A549 (cell line): ENCODE results near the gene ZNF532. TPM values are rescaled to one million over a fixed set of nuclear protein-coding genes. Genes with fewer than 3 reads are reported as not detected.
A peak's percentile ranks its signal among the peaks of the same experiment; 100 is the strongest.

Source experiments
- ATAC-seq, 2 experiments: fragments of 200-7000 bp in 1 of 2; fragments of >200 bp in 1 of 2; cut with Nextera tagmentation in 1 of 2; cut with Tn5 transposase in 1 of 2; 3 replicates each; pipeline versions ENCODE4 v1.8.0 to v1.9.1; 2018 to 2020; ENCODE audit warnings: mild to moderate bottlenecking in 1 of 2, moderate library complexity in 1 of 2
- CTCF ChIA-PET: fragments of 300-600 bp; sonication (Branson Sonifier 250); formaldehyde crosslinking; extraction: SDS; loops from one replicate; lab custom pipeline; 2021; ENCODE audit warnings: antibody characterized with exemption, inconsistent platforms; lab: Yijun Ruan, JAX
- POLR2A ChIA-PET: fragments of 350-600 bp; formaldehyde crosslinking; extraction: SDS; loops from one replicate; lab custom pipeline; 2021; ENCODE audit warnings: antibody characterized with exemption, inconsistent platforms; lab: Yijun Ruan, JAX
- DNase-seq, 2 experiments: peaks; one replicate each; pipeline versions ENCODE4 v3.0.0 to v3.0.0-alpha.2; 2011 to 2016; ENCODE audit warnings: low read depth in 1 of 2, low spot score in 1 of 2
- FAIRE-seq: peaks from 2 replicates; lab custom pipeline; 2011; peaks lifted over from hg19 to GRCh38; lab: Jason Lieb, UNC
- H3K27ac ChIP-seq, 2 experiments: fragments of >200 bp; sonication (Bioruptor Twin); formaldehyde crosslinking; 3 replicates each; pipeline ENCODE4 v1.5.1; 2016 to 2017
- H3K4me1 ChIP-seq: fragments of >200 bp; sonication (Bioruptor Twin); formaldehyde crosslinking; 3 replicates; pipeline ENCODE4 v1.6.1; 2016
- H3K4me2 ChIP-seq: fragments of >200 bp; sonication (Bioruptor Twin); formaldehyde crosslinking; 3 replicates; pipeline ENCODE4 v1.6.1; 2016
- H3K4me3 ChIP-seq: fragments of >200 bp; sonication (Bioruptor Twin); formaldehyde crosslinking; 3 replicates; pipeline ENCODE4 v1.5.1; 2016
- H3K9me3 ChIP-seq: fragments of >200 bp; sonication (Bioruptor Twin); formaldehyde crosslinking; 3 replicates; pipeline ENCODE4 v1.6.1; 2016
- BHLHE40 ChIP-seq: IDR thresholded peaks from 2 replicates; pipeline ENCODE4 v1.6.1; 2012; ENCODE audit warnings: low read depth, low read length, inconsistent platforms
- EHF ChIP-seq: fragments of 250-450 bp; sonication (Bioruptor Pico); IDR thresholded peaks from 2 replicates; pipeline ENCODE4 v1.5.0; 2020; ENCODE audit warnings: mild to moderate bottlenecking
- EP300 ChIP-seq, 2 experiments: fragments of >200 bp; sonication (Bioruptor Twin); formaldehyde crosslinking; IDR thresholded peaks; 2 replicates in 1 of 2; 3 replicates in 1 of 2; pipeline ENCODE4 v1.6.1; 2016 to 2017
- ESRRA ChIP-seq: fragments of 150-350 bp; IDR thresholded peaks from 2 replicates; pipeline ENCODE4 v1.6.1; 2014; ENCODE audit warnings: mild to moderate bottlenecking, low read length, borderline replicate concordance
- FOXS1 ChIP-seq: fragments of 250-450 bp; sonication (Bioruptor Pico); IDR thresholded peaks from 2 replicates; pipeline ENCODE4 v1.5.0; 2020; ENCODE audit warnings: mild to moderate bottlenecking, moderate library complexity
- HDAC2 ChIP-seq: fragments of 200-600 bp; sonication (generic); IDR thresholded peaks from 2 replicates; pipeline ENCODE4 v1.6.1; 2016
- HEYL ChIP-seq: fragments of 250-450 bp; sonication (Bioruptor Pico); IDR thresholded peaks from 2 replicates; pipeline ENCODE4 v1.8.0; 2021; ENCODE audit warnings: mild to moderate bottlenecking, moderate library complexity
- HOXB13 ChIP-seq: fragments of 250-450 bp; sonication (Bioruptor Pico); IDR thresholded peaks from 2 replicates; pipeline ENCODE4 v1.5.0; 2020; ENCODE audit warnings: low read depth, mild to moderate bottlenecking, moderate library complexity
- JUN ChIP-seq, 2 experiments: fragments of >200 bp; sonication (Bioruptor Twin); formaldehyde crosslinking; IDR thresholded peaks; 2 replicates in 1 of 2; 3 replicates in 1 of 2; pipeline ENCODE4 v1.6.1; 2016 to 2017
- JUNB ChIP-seq: fragments of >200 bp; sonication (Bioruptor Twin); formaldehyde crosslinking; IDR thresholded peaks from 2 replicates; pipeline ENCODE4 v1.6.1; 2016
- PHF8 ChIP-seq: fragments of 200-600 bp; sonication (generic); IDR thresholded peaks from 2 replicates; pipeline ENCODE4 v1.6.1; 2016; ENCODE audit warnings: low read depth, mild to moderate bottlenecking, antibody characterized with exemption, moderate library complexity, borderline replicate concordance
- POLR2A ChIP-seq: IDR thresholded peaks from 2 replicates; pipeline ENCODE4 v1.6.1; 2012; ENCODE audit warnings: mild to moderate bottlenecking, low read length
- RAD21 ChIP-seq, 2 experiments: fragments of >200 bp in 1 of 2; sonication (Bioruptor Twin) in 1 of 2; formaldehyde crosslinking in 1 of 2; IDR thresholded peaks in 1 of 2; conservative IDR thresholded peaks in 1 of 2; 2 replicates in 1 of 2; 3 replicates in 1 of 2; pipeline ENCODE4 v1.6.1; 2012 to 2018; ENCODE audit warnings: inconsistent platforms in 1 of 2
- RARB ChIP-seq: fragments of 250-450 bp; sonication (Bioruptor Pico); IDR thresholded peaks from 2 replicates; pipeline ENCODE4 v1.8.0; 2021; ENCODE audit warnings: mild to moderate bottlenecking, moderate library complexity
- RFX5 ChIP-seq: fragments of 450-650 bp; IDR thresholded peaks from 2 replicates; pipeline ENCODE4 v1.7.1; 2014; ENCODE audit warnings: antibody characterized with exemption, mild to moderate bottlenecking, moderate library complexity
- SREBF2 ChIP-seq: fragments of 450-650 bp; IDR thresholded peaks from 2 replicates; pipeline ENCODE4 v1.6.1; 2014; ENCODE audit warnings: mild to moderate bottlenecking, moderate library complexity
- TFCP2L1 ChIP-seq: fragments of 250-450 bp; sonication (Bioruptor Pico); IDR thresholded peaks from 2 replicates; pipeline ENCODE4 v1.5.0; 2021; ENCODE audit warnings: mild to moderate bottlenecking
- TP53 ChIP-seq: fragments of 250-450 bp; sonication (Bioruptor Pico); IDR thresholded peaks from 2 replicates; pipeline ENCODE4 v1.5.0; 2021; ENCODE audit warnings: mild to moderate bottlenecking, moderate library complexity
- ZC3H11A ChIP-seq: fragments of 450-650 bp; IDR thresholded peaks from 2 replicates; pipeline ENCODE4 v1.6.1; 2014; ENCODE audit warnings: antibody characterized with exemption, mild to moderate bottlenecking
- WGBS: methylation state at CpG from one replicate; pipeline ENCODE4 v1.1.6; 2017; ENCODE audit errors: missing lambda C conversion rate; 5-methylcytosine and 5-hydroxymethylcytosine counted together
- polyA plus RNA-seq, 4 experiments: library from polyadenylated mRNA; depleted of rRNA in 3 of 4; stranded (reverse); fragments of >200 nt; fragmentation: RNase III in 1 of 4; extraction: RNeasy Plus Mini Kit Qiagen cat#74134 plus additional on column Dnase treatment in 1 of 4; gene quantifications; 2 replicates in 3 of 4; 3 replicates in 1 of 4; pipeline ENCODE4 v1.2.3, GENCODE V29; 2011 to 2017
- TF ChIP-seq, protein P1 (sequence below): fragments of 200-600 bp; sonication (generic); IDR thresholded peaks from 2 replicates; pipeline ENCODE4 v1.6.1; 2016; ENCODE audit warnings: antibody characterized with exemption, mild to moderate bottlenecking, moderate library complexity
- TF ChIP-seq, protein P2 (sequence below): fragments of >200 bp; sonication (Bioruptor Twin); formaldehyde crosslinking; IDR thresholded peaks from 2 replicates; pipeline ENCODE4 v1.6.1; 2016
- TF ChIP-seq, protein P3 (sequence below): IDR thresholded peaks from 2 replicates; pipeline ENCODE4 v1.6.1; 2012
- TF ChIP-seq, protein P4 (sequence below): fragments of 150-350 bp; IDR thresholded peaks from 2 replicates; pipeline ENCODE4 v1.6.1; 2014; ENCODE audit warnings: low read depth, mild to moderate bottlenecking, low read length
- TF ChIP-seq, protein P5 (sequence below): fragments of >200 bp; sonication (Bioruptor Twin); formaldehyde crosslinking; IDR thresholded peaks from 3 replicates; pipeline ENCODE4 v1.5.1; 2016

ZNF532 gene
- polyA plus RNA-seq, 2 of the 4 experiments (the other 2 are of a cell fraction) = 26.8 to 64.6 TPM

DNA sequence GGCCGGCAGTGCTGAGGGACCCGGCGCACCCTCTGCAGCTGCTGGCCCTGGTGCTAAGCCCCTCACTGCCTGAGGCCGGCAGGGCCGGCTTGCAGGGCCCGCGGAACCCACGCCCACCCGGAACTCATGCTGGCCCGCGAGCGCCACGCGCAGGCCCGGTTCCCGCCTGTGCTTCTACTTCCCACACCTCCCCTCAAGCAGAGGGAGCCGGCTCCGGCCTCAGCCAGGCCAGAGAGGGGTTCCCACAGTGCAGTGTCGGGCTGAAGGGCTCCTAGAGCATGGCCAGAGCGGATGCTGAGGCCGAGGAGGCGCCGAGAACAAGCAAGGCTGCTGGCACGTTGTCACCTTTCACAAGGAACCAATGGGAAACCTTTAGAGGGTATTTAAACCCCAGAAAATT lies 36.8 kb upstream of the ZNF532 start (continued):
- TF ChIP-seq, protein P1, sequence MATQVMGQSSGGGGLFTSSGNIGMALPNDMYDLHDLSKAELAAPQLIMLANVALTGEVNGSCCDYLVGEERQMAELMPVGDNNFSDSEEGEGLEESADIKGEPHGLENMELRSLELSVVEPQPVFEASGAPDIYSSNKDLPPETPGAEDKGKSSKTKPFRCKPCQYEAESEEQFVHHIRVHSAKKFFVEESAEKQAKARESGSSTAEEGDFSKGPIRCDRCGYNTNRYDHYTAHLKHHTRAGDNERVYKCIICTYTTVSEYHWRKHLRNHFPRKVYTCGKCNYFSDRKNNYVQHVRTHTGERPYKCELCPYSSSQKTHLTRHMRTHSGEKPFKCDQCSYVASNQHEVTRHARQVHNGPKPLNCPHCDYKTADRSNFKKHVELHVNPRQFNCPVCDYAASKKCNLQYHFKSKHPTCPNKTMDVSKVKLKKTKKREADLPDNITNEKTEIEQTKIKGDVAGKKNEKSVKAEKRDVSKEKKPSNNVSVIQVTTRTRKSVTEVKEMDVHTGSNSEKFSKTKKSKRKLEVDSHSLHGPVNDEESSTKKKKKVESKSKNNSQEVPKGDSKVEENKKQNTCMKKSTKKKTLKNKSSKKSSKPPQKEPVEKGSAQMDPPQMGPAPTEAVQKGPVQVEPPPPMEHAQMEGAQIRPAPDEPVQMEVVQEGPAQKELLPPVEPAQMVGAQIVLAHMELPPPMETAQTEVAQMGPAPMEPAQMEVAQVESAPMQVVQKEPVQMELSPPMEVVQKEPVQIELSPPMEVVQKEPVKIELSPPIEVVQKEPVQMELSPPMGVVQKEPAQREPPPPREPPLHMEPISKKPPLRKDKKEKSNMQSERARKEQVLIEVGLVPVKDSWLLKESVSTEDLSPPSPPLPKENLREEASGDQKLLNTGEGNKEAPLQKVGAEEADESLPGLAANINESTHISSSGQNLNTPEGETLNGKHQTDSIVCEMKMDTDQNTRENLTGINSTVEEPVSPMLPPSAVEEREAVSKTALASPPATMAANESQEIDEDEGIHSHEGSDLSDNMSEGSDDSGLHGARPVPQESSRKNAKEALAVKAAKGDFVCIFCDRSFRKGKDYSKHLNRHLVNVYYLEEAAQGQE = no peak

DNA sequence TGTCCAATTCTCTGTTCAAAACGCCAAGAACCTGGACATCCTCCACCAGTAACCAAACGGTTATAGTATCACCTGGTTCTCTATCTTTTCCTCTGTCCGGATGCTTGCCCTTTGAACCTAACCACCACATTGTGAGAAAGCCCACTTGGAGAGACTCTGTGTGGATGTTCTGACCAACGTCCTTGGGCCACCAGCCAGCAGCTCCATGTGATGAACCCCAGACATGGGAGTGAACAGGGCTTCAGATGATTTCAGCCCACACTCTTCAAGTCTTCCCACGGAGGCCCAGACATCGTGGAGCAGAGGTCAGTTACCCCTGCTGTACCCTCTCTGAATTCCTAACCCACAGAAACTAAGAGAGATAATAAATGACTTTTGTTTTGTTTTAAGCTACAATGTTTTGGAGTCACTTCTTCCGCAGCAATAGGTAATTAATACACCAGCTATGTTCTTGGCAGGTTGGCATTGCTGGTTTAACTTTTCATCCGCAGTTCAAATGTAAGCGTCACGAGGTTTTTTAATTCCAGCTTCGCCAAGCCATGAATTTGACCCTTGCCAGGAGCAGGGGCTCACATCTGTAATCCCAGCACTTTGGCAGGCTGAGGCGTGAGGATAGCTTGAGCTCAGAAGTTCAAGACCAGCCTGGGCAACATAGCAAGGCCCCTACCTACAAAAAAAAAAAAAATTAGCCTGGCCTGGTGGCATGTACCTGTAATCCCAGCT lies 36.1 kb upstream of the ZNF532 start:
- ATAC-seq = no peak
- FAIRE-seq = no peak

DNA sequence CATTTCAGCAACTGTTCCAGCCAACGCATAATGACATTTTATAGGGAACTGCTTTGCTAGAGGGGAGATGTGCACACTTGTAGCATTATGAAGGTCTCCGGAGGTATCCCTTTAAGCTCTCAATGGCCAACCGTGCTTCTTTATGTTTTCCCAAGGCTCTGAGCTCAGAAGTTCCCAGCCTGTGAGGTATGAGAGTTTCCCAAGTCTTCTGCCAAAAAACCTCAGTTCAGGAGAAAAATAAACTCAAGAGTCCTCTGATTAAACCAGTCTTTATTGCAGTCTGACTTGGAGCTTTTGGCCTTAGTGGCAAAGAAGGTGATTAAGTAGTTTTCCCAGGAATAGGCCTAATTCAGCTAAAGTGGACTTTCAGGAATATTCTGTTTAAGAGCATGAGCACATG lies 35.4 kb upstream of the ZNF532 start:
- H3K4me2 ChIP-seq = no peak overlapping the region
- FAIRE-seq (no peak), ATAC-seq (no peak), DNase-seq (no peak)
- 83% methylated on average over 3 of the region's 3 CpGs for WGBS
- no peak overlapping the region for H3K4me3 ChIP-seq
- ChIA-PET POLR2A (interaction anchor here (0.7 kb wide), 1 partner anchor 42 kb away, joined by 3 read pairs; no protein-coding TSS in a partner anchor), CTCF (no interaction called here)
- no peak overlapping the region for H3K27ac ChIP-seq
- H3K4me1 ChIP-seq = peaks cover 8% of the 10 kb centered on the region; the same call in 1 of the 3 replicates
- H3K9me3 ChIP-seq = no peaks in the 10 kb centered on the region
- no peak for TF ChIP-seq RFX5
- TF ChIP-seq, protein P2, sequence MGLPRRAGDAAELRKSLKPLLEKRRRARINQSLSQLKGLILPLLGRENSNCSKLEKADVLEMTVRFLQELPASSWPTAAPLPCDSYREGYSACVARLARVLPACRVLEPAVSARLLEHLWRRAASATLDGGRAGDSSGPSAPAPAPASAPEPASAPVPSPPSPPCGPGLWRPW = no peak
- TF ChIP-seq SREBF2 = no peak
- TF ChIP-seq ESRRA = no peak
- TF ChIP-seq, protein P3, sequence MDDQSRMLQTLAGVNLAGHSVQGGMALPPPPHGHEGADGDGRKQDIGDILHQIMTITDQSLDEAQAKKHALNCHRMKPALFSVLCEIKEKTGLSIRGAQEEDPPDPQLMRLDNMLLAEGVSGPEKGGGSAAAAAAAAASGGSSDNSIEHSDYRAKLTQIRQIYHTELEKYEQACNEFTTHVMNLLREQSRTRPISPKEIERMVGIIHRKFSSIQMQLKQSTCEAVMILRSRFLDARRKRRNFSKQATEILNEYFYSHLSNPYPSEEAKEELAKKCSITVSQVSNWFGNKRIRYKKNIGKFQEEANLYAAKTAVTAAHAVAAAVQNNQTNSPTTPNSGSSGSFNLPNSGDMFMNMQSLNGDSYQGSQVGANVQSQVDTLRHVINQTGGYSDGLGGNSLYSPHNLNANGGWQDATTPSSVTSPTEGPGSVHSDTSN = no peak
- TF ChIP-seq HOXB13 (CRISPR knock-in tag) = no peak
- TF ChIP-seq POLR2A = no peak
- no peak for TF ChIP-seq EHF (CRISPR knock-in tag)
- no peak for TF ChIP-seq ZC3H11A
- TF ChIP-seq HEYL (CRISPR knock-in tag) = no peak
- TF ChIP-seq RAD21 (conservative IDR thresholded peaks at IDR 0.05 in 1 of 2, IDR thresholded peaks at IDR 0.05 in 1 of 2) = no peak
- TF ChIP-seq BHLHE40 = no peak
- TF ChIP-seq, protein P4, sequence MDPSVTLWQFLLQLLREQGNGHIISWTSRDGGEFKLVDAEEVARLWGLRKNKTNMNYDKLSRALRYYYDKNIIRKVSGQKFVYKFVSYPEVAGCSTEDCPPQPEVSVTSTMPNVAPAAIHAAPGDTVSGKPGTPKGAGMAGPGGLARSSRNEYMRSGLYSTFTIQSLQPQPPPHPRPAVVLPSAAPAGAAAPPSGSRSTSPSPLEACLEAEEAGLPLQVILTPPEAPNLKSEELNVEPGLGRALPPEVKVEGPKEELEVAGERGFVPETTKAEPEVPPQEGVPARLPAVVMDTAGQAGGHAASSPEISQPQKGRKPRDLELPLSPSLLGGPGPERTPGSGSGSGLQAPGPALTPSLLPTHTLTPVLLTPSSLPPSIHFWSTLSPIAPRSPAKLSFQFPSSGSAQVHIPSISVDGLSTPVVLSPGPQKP = no peak
- no peak for TF ChIP-seq PHF8
- TF ChIP-seq, protein P1 = no peak
- TF ChIP-seq TFCP2L1 = no peak
- TF ChIP-seq EP300 (IDR thresholded peaks at IDR 0.05) = no peak
- TF ChIP-seq TP53 (CRISPR knock-in tag) = no peak
- TF ChIP-seq HDAC2 = no peak

More for the DNA sequence above, 36.1 kb upstream of the ZNF532 start:
- H3K4me2 ChIP-seq = no peak overlapping the region
- DNase-seq = no peak
- TF ChIP-seq, protein P5, sequence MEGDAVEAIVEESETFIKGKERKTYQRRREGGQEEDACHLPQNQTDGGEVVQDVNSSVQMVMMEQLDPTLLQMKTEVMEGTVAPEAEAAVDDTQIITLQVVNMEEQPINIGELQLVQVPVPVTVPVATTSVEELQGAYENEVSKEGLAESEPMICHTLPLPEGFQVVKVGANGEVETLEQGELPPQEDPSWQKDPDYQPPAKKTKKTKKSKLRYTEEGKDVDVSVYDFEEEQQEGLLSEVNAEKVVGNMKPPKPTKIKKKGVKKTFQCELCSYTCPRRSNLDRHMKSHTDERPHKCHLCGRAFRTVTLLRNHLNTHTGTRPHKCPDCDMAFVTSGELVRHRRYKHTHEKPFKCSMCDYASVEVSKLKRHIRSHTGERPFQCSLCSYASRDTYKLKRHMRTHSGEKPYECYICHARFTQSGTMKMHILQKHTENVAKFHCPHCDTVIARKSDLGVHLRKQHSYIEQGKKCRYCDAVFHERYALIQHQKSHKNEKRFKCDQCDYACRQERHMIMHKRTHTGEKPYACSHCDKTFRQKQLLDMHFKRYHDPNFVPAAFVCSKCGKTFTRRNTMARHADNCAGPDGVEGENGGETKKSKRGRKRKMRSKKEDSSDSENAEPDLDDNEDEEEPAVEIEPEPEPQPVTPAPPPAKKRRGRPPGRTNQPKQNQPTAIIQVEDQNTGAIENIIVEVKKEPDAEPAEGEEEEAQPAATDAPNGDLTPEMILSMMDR = no peak
- TF ChIP-seq RARB (CRISPR knock-in tag) (no peak), JUNB (no peak), FOXS1 (CRISPR knock-in tag) (no peak), JUN (IDR thresholded peaks at IDR 0.05) (no peak)
- TF ChIP-seq, all 56 proteins: peak for 0
- no peaks in the 10 kb centered on the region for H3K9me3 ChIP-seq
- ChIA-PET CTCF (no interaction called here), POLR2A (no interaction called here)
- no peak overlapping the region for H3K4me3 ChIP-seq
- WGBS = 88% methylated on average over 12 of the region's 12 CpGs
- H3K4me1 ChIP-seq = peaks cover 8% of the 10 kb centered on the region; the same call in 1 of the 3 replicates
- peak overlapping the region in 1 of 2 experiments; percentile 13; a peak in 1 of 6 replicates for H3K27ac ChIP-seq
